Measurements from ENCODE around the gene KIF19. TPM values are rescaled to one million over a fixed set of nuclear protein-coding genes. Genes with fewer than 3 reads are reported as not detected.

KIF19 gene
- total RNA-seq, 1 donor from 2014 or later: 0.23 TPM

DNA sequence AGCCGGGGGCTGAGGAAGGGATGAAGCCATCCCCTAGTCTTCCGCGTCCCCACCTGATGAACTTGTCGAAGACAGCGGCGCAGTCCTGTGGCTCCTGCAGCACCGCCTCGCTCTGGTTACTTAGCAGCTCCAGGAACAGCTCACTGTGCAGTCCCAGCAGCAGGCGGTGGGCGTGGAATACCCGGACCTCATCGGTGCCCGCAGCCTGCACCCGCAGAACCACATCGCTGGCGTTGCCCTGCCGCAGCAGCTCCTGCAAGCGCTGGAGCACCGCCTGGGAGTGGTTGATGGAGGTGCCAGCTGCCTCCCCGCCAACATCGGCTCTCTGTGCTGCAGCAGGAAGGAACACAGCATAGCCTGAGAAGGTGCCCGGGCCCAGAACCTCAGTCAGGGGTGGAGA is 33.9 kb downstream of the KIF19 start:
- Histone ChIP-seq H3K27ac (no peak overlapping the region), H3K36me3 (no peaks in the 10 kb centered on the region), H3K4me3 (no peak overlapping the region), H3K9me3 (no peaks in the 10 kb centered on the region), H3K27me3 (peaks cover 67% of the 10 kb centered on the region), H3K4me1 (no peaks in the 10 kb centered on the region)
- TF ChIP-seq, protein P1, sequence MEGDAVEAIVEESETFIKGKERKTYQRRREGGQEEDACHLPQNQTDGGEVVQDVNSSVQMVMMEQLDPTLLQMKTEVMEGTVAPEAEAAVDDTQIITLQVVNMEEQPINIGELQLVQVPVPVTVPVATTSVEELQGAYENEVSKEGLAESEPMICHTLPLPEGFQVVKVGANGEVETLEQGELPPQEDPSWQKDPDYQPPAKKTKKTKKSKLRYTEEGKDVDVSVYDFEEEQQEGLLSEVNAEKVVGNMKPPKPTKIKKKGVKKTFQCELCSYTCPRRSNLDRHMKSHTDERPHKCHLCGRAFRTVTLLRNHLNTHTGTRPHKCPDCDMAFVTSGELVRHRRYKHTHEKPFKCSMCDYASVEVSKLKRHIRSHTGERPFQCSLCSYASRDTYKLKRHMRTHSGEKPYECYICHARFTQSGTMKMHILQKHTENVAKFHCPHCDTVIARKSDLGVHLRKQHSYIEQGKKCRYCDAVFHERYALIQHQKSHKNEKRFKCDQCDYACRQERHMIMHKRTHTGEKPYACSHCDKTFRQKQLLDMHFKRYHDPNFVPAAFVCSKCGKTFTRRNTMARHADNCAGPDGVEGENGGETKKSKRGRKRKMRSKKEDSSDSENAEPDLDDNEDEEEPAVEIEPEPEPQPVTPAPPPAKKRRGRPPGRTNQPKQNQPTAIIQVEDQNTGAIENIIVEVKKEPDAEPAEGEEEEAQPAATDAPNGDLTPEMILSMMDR (IDR thresholded peaks at IDR 0.05): no peak
- no peak for ATAC-seq
- DNase-seq: no peak
- intact Hi-C loops (cut with DNase I): no loop called here

DNA sequence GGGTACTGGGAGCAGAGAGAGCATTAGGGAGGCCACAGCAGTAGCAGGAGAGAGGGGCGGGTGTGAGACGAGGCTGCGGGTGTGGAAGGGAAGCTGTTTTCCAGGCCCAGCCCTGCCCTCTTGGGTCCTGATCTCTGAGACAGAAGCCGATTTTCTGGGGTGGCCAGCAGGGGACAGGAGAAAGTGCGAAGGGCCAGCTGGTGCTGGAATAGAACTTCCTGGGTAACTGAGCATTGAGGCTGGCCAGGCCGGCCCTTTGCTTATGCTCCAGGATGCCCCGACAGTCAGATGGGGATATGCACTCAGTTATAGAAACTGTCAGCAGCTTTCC is 34.8 kb downstream of the KIF19 start:
- H3K9me3 ChIP-seq: no peaks in the 10 kb centered on the region
- DNase-seq (no peak), ATAC-seq (no peak)
- no peaks in the 10 kb centered on the region for H3K4me1 ChIP-seq
- no peaks in the 10 kb centered on the region for H3K36me3 ChIP-seq
- no peak overlapping the region for H3K4me3 ChIP-seq
- TF ChIP-seq, protein P1 (IDR thresholded peaks at IDR 0.05): no peak
- no peak overlapping the region for H3K27ac ChIP-seq
- intact Hi-C loops (cut with DNase I): no loop called here
- peaks cover 57% of the 10 kb centered on the region for H3K27me3 ChIP-seq

DNA sequence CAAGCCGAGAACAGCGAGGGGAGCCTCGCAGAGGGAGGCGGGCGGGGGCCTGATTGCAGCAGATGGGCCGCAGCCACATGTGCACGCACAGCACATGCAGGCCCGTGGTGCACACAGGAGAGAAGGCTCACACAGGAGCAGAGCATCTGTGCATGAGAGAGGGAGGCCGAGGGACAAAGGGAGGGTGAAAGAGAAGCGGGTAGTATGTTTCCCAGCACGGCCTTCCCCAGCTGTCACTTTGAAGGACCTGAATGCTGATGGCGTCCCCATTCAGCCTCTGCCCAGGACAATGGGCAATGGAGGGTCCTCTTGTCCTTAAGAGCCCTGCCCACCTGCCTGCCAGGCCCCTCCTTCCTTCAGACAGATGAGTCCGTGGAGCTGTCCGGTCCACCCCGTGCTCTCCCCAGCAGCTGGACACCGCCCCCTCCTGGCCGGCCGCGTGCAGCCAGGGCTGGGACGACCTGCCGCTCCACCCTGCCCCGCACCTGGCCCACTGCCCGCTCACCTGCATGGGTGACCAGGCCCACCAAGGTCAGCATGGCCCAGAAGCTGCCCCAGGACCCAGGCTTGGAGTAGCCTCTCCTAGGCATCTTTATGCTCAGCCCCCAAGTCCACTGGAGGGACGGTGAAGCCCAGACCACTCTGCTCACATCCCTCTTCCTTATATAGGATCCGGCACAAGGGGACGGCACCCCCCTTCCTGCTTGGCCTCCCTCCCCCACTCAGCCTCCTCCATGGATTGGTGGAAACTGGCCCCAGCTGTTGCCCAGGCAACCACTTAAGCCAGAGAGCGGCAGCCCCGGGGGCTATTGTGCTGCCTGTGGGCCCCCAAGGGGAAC is 35.4 kb downstream of the KIF19 start, which contains the start of gene BTBD17:
TSS of gene BTBD17 (minus strand) at position 639 of the 839 bp plus-strand sequence. CDS start at position 590, 49 bp downstream.
- intact Hi-C loops (cut with DNase I): no loop called here
- Histone ChIP-seq H3K27me3 (peaks cover 51% of the 10 kb centered on the region), H3K4me1 (no peaks in the 10 kb centered on the region)

DNA sequence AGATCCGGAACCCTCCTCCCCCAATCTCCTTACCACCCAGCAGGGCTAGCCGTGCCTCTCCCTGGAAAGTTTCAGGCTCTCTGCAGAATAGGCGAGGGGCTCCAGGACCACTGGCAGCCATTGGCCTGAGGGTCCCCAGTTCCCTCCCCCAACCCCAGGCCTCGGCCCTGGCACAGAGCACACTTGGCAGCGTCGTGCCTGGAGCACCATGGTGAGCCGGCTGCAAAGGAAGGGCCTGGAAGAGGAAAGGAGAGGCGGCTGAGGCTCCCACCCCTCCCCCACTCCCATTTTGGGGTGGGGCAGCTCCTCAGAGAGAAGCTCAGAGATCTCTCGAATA is 36.0 kb downstream of the KIF19 start:
- peaks cover 47% of the 10 kb centered on the region for H3K27me3 ChIP-seq
- intact Hi-C loops (cut with DNase I): no loop called here
- DNase-seq: no peak

More for the DNA sequence above, 35.4 kb downstream of the KIF19 start, which contains the start of gene BTBD17:
- DNase-seq (peak; percentile 82), ATAC-seq (peak; percentile 80)
- no peaks in the 10 kb centered on the region for H3K36me3 ChIP-seq
- H3K4me3 ChIP-seq: no peak within 1 kb of the TSS
- TF ChIP-seq, protein P1 (IDR thresholded peaks at IDR 0.05): peak; percentile 62
- H3K27ac ChIP-seq: no peak within 1 kb of the TSS
- H3K9me3 ChIP-seq: no peaks in the 10 kb centered on the region

DNA sequence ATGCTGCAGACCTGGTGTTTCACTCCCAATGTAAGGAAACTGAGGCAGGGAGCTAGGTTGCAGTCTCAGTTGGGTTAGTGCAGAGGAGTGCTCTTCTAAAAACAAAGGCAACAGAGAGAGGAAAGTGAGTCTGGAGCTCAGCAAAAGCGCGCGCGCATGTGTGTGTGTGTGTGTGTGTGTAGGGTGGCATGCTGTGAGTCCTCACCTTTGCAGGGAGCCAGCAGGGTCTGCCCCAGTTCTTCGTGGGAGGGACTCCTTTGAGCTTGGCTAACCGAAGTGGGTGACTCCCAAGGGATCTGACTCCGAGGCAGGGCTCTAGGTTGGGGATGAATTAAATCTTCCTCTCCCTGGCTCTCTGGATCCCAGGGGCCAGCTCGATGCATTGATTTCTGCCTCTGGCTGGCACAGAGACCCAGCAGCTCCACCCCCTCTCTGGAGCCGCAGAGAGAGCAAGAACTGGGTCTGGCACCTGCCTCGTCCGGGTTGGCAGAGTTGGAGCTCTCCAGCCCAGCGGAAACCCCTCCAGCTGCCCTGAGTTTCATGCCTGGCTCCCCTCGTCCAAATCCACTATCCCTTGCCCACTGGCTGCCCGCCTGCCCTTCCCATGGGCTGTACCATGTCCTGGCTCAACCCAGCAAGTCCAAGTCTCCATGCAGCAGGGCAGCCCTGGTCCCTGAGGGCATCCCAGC is 36.9 kb downstream of the KIF19 start:
- Histone ChIP-seq H3K27me3 (peaks cover 38% of the 10 kb centered on the region), H3K27ac (no peak overlapping the region), H3K4me3 (no peak overlapping the region), H3K9me3 (no peaks in the 10 kb centered on the region), H3K4me1 (no peaks in the 10 kb centered on the region), H3K36me3 (no peaks in the 10 kb centered on the region)
- DNase-seq (no peak), ATAC-seq (no peak)
- intact Hi-C loops (cut with DNase I): no loop called here
- TF ChIP-seq, protein P1 (IDR thresholded peaks at IDR 0.05): no peak

More for the DNA sequence above, 36.0 kb downstream of the KIF19 start:
- H3K9me3 ChIP-seq: no peaks in the 10 kb centered on the region
- H3K36me3 ChIP-seq: no peaks in the 10 kb centered on the region
- ATAC-seq: no peak
- TF ChIP-seq, protein P1 (IDR thresholded peaks at IDR 0.05): no peak
- H3K27ac ChIP-seq: no peak overlapping the region
- H3K4me1 ChIP-seq: no peaks in the 10 kb centered on the region
- no peak overlapping the region for H3K4me3 ChIP-seq
